SK-N-SH treated with all-trans-retinoic acid at 6 μM for 48 hours (cell line): ENCODE results near the gene ACTR3.

ENCODE experiments used
- ATAC-seq: fragments of 200-7000 bp; cut with Tn5 transposase; 3 replicates; pipeline ENCODE4 v1.9.1; 2020; ENCODE audit warnings: mild to moderate bottlenecking, moderate library complexity
- ARNTL ChIP-seq: fragments of 450-650 bp; formaldehyde crosslinking; IDR thresholded peaks from 2 replicates; pipeline ENCODE4 v1.5.0; 2020; ENCODE audit warnings: low read depth, mild to moderate bottlenecking, moderate library complexity, borderline replicate concordance
- BACH2 ChIP-seq: fragments of 250-450 bp; sonication (Bioruptor Pico); IDR thresholded peaks from 2 replicates; pipeline ENCODE4 v1.9.0; 2021; ENCODE audit warnings: mild to moderate bottlenecking, borderline replicate concordance
- CREB5 ChIP-seq: fragments of 250-450 bp; sonication (Bioruptor Pico); IDR thresholded peaks from 2 replicates; pipeline ENCODE4 v1.5.1; 2020; ENCODE audit warnings: low read depth, mild to moderate bottlenecking, moderate library complexity
- CSDC2 ChIP-seq: fragments of 250-450 bp; sonication (Bioruptor Pico); IDR thresholded peaks from 2 replicates; pipeline ENCODE4 v1.5.0; 2020; ENCODE audit warnings: mild to moderate bottlenecking, moderate library complexity
- CSRNP3 ChIP-seq: fragments of 250-450 bp; sonication (Bioruptor Pico); IDR thresholded peaks from 2 replicates; pipeline ENCODE4 v1.5.1; 2021; ENCODE audit warnings: mild to moderate bottlenecking, moderate library complexity
- ESRRG ChIP-seq: fragments of 250-450 bp; sonication (Bioruptor Pico); IDR thresholded peaks from 2 replicates; pipeline ENCODE4 v1.6.1; 2021; ENCODE audit warnings: mild to moderate bottlenecking
- GLIS3 ChIP-seq: fragments of 250-450 bp; sonication (Bioruptor Pico); IDR thresholded peaks from 2 replicates; pipeline ENCODE4 v1.5.0; 2020; ENCODE audit warnings: mild to moderate bottlenecking, moderate library complexity
- ISL1 ChIP-seq: fragments of 250-450 bp; sonication (Bioruptor Pico); IDR thresholded peaks from 2 replicates; pipeline ENCODE4 v2.1.2; 2022; ENCODE audit warnings: mild to moderate bottlenecking, moderate library complexity
- OSR1 ChIP-seq: fragments of 250-450 bp; sonication (Bioruptor Pico); IDR thresholded peaks from 2 replicates; pipeline ENCODE4 v1.8.0; 2022; ENCODE audit warnings: moderate library complexity, mild to moderate bottlenecking, inconsistent platforms
- PATZ1 ChIP-seq: fragments of 250-450 bp; sonication (Bioruptor Pico); IDR thresholded peaks from 2 replicates; pipeline ENCODE4 v1.8.0; 2020; ENCODE audit warnings: mild to moderate bottlenecking, moderate library complexity, borderline replicate concordance
- POU6F1 ChIP-seq: fragments of 250-450 bp; sonication (Bioruptor Pico); IDR thresholded peaks from 2 replicates; pipeline ENCODE4 v1.8.0; 2021; ENCODE audit warnings: low read depth, mild to moderate bottlenecking, moderate library complexity, borderline replicate concordance
- RARB ChIP-seq: fragments of 250-450 bp; sonication (Bioruptor Pico); IDR thresholded peaks from 2 replicates; pipeline ENCODE4 v1.8.0; 2021; ENCODE audit warnings: mild to moderate bottlenecking, moderate library complexity
- SNAI2 ChIP-seq: fragments of 250-450 bp; sonication (Bioruptor Pico); IDR thresholded peaks from 2 replicates; pipeline ENCODE4 v1.5.0; 2020; ENCODE audit warnings: mild to moderate bottlenecking, moderate library complexity
- TCF4 ChIP-seq: fragments of 250-450 bp; sonication (Bioruptor Pico); IDR thresholded peaks from 2 replicates; pipeline ENCODE4 v1.8.0; 2021; ENCODE audit warnings: mild to moderate bottlenecking, moderate library complexity, borderline replicate concordance
- TOX ChIP-seq: fragments of 250-450 bp; sonication (Bioruptor Pico); IDR thresholded peaks from 2 replicates; pipeline ENCODE4 v1.8.0; 2021; ENCODE audit warnings: mild to moderate bottlenecking, moderate library complexity, borderline replicate concordance
- TSHZ2 ChIP-seq: fragments of 250-450 bp; sonication (Bioruptor Pico); IDR thresholded peaks from 2 replicates; pipeline ENCODE4 v1.5.0; 2020; ENCODE audit warnings: mild to moderate bottlenecking, moderate library complexity
- ZC3H10 ChIP-seq: fragments of 250-450 bp; sonication (Bioruptor Pico); IDR thresholded peaks from 2 replicates; pipeline ENCODE4 v1.5.1; 2021; ENCODE audit warnings: mild to moderate bottlenecking, moderate library complexity
- ZFP3 ChIP-seq: fragments of 250-450 bp; sonication (Bioruptor Pico); IDR thresholded peaks from 2 replicates; pipeline ENCODE4 v1.5.0; 2020; ENCODE audit warnings: mild to moderate bottlenecking, moderate library complexity
- ZFP30 ChIP-seq: fragments of 450-650 bp; formaldehyde crosslinking; IDR thresholded peaks from 2 replicates; pipeline ENCODE4 v1.5.0; 2022; ENCODE audit warnings: mild to moderate bottlenecking, moderate library complexity
- ZNF565 ChIP-seq: fragments of 450-650 bp; formaldehyde crosslinking; conservative IDR thresholded peaks from 2 replicates; pipeline ENCODE4 v1.5.0; 2020; ENCODE audit warnings: low read depth, mild to moderate bottlenecking, moderate library complexity

Gene ACTR3

GRCh38 chr2:113894156-113894743 lies 4.4 kb downstream of the ACTR3 start:
- peak; percentile 34 for ATAC-seq
- no peak for TF ChIP-seq RARB
- no peak for TF ChIP-seq TOX (CRISPR knock-in tag)
- no peak for TF ChIP-seq CSRNP3 (CRISPR knock-in tag)
- TF ChIP-seq GLIS3 (CRISPR knock-in tag), result no peak
- no peak for TF ChIP-seq ZNF565 (CRISPR knock-in tag)
- no peak for TF ChIP-seq ARNTL
- TF ChIP-seq CREB5 (CRISPR knock-in tag), result no peak
- TF ChIP-seq CSDC2 (CRISPR knock-in tag), result no peak
- TF ChIP-seq ESRRG (CRISPR knock-in tag), result no peak
- TF ChIP-seq TSHZ2 (CRISPR knock-in tag), result no peak
- TF ChIP-seq TCF4 (CRISPR knock-in tag), result no peak
- no peak for TF ChIP-seq SNAI2 (CRISPR knock-in tag)

GRCh38 chr2:113895301-113895700 lies 5.4 kb downstream of the ACTR3 start:
- TF ChIP-seq ISL1 (CRISPR knock-in tag) (no peak), POU6F1 (CRISPR knock-in tag) (no peak), OSR1 (CRISPR knock-in tag) (no peak), PATZ1 (no peak)
- TF ChIP-seq, all 23 proteins: peak for 0
- ATAC-seq, result no peak

GRCh38 chr2:113895819-113896563 lies 6.1 kb downstream of the ACTR3 start:
- no peak for ATAC-seq
- TF ChIP-seq ZFP30 (CRISPR knock-in tag) (no peak), TSHZ2 (CRISPR knock-in tag) (no peak), BACH2 (CRISPR knock-in tag) (no peak), ESRRG (CRISPR knock-in tag) (no peak), GLIS3 (CRISPR knock-in tag) (no peak), TCF4 (CRISPR knock-in tag) (no peak), POU6F1 (CRISPR knock-in tag) (no peak), ISL1 (CRISPR knock-in tag) (no peak), ZC3H10 (CRISPR knock-in tag) (no peak), ZFP3 (CRISPR knock-in tag) (no peak), SNAI2 (CRISPR knock-in tag) (no peak), CREB5 (CRISPR knock-in tag) (no peak)
